GM19468 (cell line): ENCODE data around the gene CDH23.

Experiments
- ATAC-seq: cut with Tn5 transposase; IDR thresholded peaks from one replicate; pipeline ENCODE4 v1.9.1; 2021; ENCODE audit warnings: mild to moderate bottlenecking, moderate library complexity, moderate number of reproducible peaks; ENCODE audit not compliant: unreplicated experiment; ENCODE audit errors: extremely low read depth

CDH23 gene

DNA sequence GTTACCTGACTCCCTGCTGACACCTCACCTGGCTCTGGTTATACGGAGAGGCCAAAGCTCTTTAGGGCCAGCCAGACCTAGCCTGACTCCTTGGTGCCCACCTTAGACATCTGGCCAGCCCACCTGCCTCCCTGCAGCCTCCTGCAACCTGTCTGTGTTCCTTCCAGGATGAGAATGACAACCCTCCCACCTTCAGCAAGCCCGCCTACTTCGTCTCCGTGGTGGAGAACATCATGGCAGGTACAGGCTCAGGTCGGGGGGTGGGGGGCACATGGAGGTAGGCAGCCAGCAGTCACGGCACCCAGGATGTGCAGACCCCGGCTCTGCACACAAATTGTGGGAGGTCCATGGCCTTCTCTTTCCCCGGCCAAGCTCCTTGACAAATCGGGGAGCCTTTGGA is 290.8 kb downstream of the CDH23 start:
- ATAC-seq = no peak

DNA sequence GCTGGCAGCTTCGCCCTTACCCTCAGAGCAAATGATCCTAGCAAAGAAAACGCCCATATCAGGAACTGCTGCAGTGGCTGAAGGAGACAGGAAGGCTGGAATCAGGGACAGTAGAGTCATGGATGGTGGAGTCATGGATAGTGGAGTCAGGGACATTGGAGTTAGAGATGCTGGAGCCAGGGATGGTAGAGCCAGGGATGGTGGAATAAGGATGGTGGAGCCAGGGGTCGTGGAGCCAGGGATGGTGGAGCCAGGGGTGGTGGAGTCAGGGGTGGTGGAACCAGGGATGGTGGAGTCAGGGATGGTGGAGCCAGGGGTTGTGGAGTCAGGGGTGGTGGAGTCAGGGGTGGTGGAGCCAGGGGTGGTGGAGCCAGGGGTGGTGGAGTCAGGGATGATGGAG is 291.5 kb downstream of the CDH23 start:
- no peak for ATAC-seq

DNA sequence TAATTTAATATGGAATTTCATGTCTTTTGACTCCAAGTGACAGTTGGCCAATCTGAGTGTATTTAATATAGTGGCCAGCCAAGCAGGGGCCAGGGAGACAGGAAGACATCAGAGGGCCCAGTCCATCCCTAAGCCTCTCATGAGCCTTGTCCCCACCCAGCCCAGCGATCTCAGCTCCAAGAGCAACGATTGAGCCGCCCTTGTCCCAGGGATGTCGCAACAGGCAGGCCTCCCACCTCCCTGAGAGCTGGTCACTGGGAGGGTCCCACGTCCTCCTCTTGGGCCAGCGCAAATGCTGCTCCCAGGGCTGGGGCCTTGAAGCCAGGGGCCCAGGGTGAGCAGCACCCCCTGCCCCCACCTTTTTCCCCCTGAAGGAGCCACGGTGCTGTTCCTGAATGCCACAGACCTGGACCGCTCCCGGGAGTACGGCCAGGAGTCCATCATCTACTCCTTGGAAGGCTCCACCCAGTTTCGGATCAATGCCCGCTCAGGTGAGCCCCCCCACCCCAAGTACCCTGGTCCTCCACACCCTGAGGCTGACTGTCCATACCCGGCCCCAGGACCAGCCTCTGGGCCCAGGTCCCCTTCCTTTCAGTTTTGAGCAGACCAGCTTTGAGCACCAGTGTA is 293.5 kb downstream of the CDH23 start:
- ATAC-seq = no peak

DNA sequence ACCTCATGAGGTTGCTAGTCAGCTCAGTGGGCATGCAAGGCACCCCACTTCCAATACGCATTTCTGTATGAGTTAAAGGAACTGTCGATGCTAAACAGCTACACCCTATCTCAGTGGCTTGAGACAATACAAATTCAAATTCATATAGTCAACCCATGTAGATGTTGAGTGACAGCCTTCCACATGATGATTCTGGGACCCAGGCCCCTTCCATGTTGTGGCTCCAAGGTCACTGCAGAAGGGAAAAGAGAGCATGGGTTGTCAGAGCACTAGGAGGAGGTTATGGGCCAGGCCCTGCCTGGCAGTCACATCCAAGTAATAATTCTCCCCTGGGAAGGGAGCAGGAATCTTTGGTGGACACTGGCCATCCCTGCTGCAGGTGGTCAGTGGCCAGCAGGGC is 294.7 kb downstream of the CDH23 start:
- ATAC-seq = no peak

DNA sequence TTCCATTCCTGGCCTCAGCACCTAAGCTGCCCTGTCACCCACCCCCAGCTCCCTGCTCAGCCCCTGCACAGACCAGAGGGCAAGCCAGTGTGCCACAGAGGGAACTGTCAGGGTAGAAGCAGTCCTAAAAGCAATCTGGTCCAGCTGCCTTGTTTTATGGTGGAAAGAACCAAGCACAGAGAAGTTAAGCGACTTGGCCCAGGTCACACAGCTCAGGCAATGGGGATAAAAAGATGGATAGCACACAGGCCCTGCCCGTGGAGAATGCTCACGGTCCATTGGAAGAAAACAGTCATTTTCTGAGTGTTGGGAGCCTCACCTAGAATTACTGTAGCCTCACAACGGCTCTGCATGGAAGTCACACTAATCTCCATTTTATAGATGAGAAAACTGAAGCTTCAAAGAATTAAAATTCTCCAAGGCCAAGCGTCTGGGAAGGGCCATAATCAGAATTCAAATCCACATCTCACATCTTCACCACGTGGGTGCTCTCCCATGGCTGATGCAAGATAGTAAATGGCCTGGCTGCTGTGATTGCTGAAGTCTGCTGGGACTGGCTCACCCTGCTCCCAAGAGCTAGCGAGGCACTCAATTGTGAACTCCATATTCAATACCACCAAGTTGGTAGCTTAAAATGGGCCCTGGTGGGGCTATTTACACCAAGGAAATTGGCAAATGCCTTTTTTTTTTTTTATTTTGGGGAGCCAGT is 296.0 kb downstream of the CDH23 start:
- ATAC-seq = no peak

DNA sequence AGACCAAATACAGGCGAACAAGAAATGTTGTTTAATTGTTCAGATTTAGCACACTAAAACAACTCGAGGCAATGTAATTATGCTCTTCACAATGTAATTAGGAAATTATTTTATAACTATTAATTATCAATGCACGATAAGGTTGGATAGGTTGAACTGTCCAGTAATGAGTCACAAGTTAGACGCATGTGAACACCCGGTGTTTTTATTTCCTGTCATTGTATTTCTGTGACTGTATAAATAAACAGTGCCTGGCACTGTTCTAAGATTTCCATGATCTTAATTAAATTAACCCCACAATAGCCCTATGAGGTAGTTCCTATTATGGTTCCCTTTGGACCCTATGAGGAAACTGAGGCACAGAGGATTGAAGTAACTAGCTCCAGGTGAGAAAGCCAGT is 296.7 kb downstream of the CDH23 start:
- ATAC-seq = no peak

DNA sequence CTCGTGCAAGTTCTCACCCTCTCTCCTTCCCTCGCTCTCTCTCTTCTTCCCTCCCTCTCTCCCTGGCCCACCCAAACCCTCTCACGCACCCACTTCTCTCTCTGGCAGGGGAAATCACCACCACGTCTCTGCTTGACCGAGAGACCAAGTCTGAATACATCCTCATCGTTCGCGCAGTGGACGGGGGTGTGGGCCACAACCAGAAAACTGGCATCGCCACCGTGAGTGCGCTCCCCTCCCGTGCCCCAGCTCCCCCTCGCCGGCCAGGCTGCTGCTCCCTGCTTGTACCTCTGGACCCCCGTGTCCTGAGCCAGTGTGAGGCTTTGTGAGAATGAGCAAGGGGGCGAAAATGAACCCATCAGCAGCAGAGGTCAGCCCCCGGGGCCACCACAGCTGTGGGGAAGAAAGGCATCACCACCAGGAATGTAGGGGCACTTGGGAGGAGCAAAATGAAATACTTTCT is 297.4 kb downstream of the CDH23 start:
- ATAC-seq = no peak

DNA sequence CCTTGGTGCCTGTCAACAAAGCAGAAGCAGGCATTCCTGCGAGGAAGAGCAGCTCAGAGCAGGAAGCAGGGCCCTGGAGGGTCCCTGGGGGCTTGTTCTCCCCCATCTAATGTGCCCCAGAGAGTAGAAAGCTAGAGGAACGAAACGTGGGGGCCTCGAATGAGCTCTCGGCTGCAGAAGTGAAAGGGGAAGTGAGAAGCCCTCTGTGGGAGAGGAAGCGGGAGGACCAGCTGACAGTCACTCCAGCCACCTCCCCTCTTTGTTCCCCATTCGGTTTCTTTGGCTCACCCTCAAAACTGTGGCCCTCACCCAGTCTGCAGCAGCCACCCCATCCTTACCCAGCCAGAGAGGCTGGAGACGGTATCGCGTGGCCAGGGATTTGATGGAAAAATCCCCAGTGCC is 297.8 kb downstream of the CDH23 start:
- ATAC-seq = no peak

DNA sequence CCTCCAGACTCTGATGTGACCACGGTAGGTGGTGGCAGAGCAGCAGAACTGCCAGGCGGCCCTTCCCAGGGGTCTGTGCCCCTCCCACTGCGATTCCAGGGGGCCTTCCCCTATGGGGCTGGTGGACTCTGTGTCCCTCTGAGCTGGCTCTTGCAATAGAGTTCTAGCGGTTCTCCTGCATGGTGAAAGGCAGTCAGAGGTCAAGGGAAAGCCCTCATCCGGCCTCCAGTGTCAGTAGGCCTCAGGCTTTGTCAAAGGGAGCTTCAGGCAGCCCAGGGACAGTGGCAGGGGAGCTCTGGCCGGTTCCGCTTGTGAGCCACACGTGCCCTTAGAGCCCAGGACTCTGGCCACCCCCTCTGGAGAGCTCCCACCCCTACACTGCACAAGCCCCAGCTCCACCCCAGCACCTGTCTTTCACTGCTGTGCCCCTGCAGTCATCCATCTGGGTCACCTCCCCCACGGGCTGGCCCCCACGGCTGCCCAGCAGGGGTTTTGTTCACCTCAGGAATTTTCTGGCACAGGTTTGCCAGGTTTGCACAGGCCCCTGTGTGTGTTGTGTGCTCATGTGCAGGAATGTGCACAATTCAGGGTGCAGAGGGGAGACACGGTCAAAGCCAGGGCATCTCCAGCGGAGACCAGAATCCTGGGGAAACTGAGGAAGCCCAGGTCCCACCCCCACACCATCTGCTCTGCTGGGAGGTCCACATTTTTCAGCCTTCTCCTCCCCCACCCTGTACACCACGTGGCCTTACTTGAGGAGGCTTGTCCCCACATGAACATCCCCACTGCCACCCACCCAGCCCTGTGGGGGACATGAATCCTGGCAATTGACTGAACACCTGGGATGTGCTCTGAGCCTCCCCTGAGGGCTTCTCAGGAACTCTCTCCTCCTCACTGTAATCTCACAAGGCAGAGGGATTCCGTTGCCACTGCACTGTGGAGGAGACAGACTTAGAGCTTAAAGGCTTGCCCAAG is 299.1 kb downstream of the CDH23 start:
- no peak for ATAC-seq

DNA sequence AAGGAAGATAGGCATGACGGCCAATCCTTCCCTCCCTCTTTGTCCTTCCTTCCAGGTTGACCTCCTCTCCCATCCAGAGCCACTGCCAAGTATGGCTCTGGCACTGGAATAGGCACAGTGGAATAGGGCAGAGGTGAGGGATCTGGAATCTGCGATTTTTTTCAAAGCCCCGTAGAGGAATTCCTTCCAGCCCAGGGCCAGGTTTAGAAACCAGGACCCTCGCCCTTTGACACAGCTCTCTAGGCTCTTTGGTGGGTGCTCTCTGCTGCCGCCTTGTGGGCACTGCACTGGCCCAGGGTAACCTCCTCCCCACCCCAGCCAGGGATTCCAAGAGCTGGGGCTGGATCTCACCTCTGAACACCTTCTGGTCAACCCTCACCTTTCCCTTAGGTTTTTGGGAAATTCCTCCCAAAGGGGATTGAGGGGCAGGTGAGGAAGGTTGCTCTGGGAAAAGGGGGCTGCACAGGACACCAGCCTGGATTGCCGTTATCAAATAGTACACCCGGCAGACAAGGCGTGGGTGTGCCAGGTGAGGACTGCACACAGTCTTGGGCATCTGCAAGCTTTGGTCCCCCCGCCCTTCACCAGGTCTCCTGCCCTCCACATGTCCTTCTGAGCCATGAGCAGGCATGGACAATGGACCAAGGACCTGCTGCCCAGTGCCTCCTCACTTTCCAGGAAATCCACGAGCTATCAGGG is 300.1 kb downstream of the CDH23 start:
- no peak for ATAC-seq

DNA sequence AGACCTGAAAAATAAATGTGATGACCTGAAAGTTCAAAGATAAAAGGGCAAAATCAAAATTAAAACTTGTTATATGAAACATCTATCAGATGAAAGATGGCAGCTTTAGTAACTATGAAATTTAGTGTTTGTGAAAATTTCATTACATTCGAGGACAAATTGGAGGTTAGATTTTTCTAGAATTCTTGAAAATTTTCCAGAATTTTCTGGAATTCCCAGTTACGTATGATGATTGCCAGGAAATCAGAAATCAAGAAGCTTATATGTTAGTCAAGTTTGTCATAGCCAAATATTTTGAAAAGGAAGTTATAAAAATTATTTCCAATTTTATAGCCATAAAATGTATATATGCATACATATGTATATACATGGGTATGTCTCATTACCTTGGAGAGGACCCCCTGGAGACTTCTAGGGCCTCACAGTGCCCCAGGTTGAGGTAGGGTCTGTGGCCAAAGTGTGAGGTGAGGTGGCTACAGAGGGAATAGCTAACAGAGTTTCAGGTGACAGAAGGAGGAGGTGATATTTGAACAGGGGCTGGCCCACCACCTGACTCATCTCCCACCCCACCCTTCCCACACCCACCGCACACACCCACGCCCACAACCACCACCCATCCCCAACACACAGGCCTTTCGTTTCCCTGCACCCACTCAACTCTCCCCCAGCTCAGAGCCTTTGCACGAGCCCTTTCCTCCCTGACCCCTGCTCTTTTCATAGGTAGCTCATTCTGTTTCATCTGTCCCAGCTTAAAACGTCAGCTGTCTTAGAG is 301.4 kb downstream of the CDH23 start:
- no peak for ATAC-seq

DNA sequence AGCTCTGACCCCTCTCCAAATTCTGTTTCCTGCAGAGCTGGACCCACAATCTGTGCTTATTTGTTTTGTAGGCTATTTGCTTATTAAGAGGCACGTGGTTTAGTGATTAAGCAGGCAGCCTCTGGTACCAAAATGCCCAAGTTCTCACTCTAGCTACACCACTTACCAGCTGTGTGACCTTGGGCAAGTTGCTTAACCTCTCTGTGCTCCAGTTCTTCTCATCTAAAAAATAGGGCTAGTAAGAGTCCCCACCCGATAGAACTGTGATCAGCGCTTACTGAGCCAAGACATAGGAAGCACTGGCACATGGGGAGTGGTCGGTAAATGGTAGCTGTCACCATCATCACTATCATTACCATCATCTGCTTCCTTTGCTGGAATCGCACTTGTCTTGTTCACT is 302.0 kb downstream of the CDH23 start:
- ATAC-seq = no peak

DNA sequence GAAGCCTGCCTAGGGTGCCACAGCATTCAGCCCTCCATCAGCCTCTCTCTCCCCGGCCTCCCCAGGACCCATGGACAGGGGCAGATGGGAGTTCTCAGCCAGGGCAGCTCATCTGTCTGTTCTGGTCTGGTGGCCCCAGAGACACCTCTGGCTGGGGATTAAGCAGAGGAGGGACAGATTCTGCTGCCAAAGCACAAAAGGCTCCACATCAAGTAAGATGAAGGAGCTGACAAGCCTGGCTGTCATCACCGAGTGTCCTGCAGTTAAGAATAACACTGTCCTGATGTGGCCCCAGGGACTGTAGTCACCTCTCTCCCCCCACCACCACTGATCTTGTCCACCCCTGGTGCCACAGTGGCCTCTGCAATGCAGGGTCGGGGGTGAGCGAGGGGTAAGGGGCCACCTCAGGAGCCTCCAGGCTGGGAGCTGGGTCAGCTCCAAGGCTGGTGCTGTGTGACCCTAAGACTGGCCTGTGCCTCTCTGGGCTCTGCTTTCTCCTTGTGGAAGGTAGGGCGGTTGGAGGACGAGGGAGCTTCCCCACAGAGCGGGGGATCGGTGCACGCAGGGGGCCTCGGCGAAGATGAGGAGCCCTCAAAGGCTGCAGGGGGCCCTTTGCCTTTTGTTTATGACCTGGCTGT is 304.1 kb downstream of the CDH23 start:
- ATAC-seq = no peak

DNA sequence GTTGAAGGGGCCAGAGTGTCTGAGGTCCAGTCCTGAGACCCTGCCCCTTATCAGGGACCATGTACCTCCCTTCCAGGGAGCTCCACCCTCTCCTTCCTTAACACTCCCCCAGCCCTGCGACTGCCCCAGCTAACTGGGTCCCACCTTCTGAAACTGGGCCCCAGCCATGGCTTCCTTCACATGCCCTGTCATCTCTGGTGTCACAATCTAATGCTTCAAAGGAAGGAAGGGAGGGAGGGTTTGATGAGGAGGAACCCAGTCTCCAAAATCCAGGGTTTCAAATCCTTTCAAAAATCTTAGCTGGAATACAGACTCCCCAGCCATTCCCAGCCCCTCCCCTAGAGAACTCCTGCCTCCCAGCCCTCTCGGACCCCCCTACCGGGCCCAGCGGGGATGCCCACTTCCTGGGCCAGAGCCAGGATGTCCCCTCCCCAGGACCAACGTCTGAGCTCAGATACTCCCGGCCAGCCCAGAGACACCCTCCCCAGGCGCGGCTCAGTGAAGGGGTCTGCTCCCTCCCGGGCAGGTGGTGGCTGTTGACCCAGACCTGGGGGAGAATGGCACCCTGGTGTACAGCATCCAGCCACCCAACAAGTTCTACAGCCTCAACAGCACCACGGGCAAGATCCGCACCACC is 304.9 kb downstream of the CDH23 start:
- ATAC-seq = no peak

DNA sequence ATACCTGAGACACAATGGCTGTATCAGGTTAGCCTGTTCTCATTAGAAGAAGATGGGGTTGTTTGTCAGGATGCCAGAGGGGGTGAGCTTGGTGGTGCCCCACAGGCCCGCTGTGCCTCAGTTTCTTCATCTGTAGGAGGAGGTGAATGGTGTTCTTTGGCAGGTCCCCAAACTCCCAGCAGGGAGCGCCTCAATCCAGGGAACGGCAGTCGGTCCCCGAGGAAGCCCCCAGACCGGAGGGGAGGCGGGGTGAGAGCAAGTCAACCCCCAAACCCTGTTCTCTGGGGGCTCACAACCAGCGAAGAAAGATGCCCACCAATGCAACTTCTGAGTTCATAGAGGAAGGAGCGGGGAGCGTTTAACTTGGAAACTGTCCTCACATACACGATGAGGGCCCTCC is 306.9 kb downstream of the CDH23 start:
- no peak for ATAC-seq

DNA sequence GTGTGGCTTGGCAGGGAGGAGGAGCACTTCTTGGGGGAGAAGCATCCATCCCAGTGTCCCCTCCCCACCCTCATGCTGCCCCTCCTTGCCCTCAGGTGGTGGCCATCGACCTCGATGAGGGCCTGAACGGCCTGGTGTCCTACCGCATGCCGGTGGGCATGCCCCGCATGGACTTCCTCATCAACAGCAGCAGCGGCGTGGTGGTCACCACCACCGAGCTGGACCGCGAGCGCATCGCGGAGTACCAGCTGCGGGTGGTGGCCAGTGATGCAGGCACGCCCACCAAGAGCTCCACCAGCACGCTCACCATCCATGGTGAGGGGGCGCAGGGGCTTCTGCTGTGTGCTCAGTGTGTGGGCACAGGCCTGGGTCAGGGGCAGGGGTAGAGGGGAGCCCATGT is 308.1 kb downstream of the CDH23 start:
- ATAC-seq = no peak

DNA sequence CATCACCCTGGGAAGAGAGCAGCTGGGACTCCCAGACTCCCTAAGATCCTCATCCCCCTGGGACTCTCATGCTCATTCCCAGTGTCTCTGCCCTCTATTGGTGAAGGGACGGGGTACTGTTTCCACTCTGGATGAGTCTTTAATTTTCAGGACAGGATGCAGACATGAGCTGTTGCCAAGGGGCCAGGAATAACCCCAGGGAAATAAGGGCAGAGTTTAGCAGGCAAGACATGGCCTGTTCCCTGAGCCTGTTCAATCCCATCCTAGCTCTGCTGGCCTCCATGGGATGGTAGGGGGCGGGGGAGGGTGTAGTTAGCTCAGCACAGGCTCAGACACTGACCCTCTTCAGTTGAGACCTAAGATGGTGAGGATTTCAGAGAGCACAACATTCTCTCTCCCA is 308.9 kb downstream of the CDH23 start:
- ATAC-seq = no peak

DNA sequence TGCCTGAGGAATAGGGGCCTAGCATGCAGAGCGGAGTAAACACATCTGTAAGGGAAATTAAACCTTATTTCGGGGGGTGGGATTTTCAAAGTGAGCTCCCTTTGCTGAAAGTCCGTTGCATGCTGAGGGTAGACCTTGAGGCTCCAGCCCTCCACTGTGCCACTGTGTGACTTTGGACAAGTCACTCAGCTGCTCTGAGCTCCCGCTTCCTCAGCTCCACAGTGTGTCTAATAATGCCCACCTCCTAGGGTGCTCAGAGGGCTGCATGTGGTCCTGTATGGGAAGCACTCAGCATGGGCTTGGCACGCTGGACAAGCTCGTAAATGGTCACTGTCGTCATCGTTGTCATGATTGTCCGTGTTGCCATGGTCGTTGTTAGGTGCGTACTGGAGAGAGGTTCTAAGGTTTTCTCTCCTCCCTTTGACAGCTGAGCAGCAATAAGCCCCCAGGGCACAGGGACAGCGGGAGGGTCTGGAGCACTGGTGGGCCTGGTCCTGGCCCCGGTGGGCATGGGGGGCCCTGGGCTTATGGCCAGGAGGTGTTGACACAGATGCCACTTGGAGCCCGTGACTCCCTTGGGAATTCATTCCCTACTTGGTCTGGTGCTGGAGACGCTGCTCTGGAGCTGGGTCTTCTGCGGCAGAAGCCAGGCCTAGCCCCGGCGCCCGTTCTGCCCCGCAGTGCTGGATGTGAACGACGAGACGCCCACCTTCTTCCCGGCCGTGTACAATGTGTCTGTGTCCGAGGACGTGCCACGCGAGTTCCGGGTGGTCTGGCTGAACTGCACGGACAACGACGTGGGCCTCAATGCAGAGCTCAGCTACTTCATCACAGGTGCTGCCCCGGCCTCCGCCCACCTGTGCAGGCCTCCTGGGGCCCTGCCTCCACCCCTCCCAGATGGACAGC is 309.7 kb downstream of the CDH23 start:
- ATAC-seq = no peak
